NB4 (cell line): Measurements from ENCODE around the gene SYNM.

ENCODE experiments used
- DNase-seq: peaks from one replicate; pipeline ENCODE4 v3.0.0; 2010; ENCODE audit warnings: low read depth
- H3K4me3 ChIP-seq: one replicate; pipeline ENCODE4 v1.5.1; 2011; ENCODE audit warnings: mild to moderate bottlenecking, low read depth, low read length, moderate library complexity
- CTCF ChIP-seq: IDR thresholded peaks from one replicate; pipeline ENCODE4 v1.5.1; 2012; ENCODE audit warnings: low read depth, low read length
- MAX ChIP-seq: IDR thresholded peaks from 2 replicates; pipeline ENCODE4 v1.6.1; 2011; ENCODE audit warnings: low read depth, low read length
- MYC ChIP-seq: IDR thresholded peaks from 2 replicates; pipeline ENCODE4 v1.6.1; 2011; ENCODE audit warnings: low read depth, low read length
- POLR2A ChIP-seq: IDR thresholded peaks from 2 replicates; pipeline ENCODE4 v1.6.1; 2011; ENCODE audit warnings: mild to moderate bottlenecking; ENCODE audit not compliant: insufficient read length; ENCODE audit errors: extremely low read depth

Gene SYNM

GRCh38 chr15:99137877-99138276 is 33.0 kb downstream of the SYNM start:
- TF ChIP-seq POLR2A (no peak), CTCF (no peak), MYC (no peak)
- DNase-seq = no peak
- no peak overlapping the region for H3K4me3 ChIP-seq

GRCh38 chr15:99138491-99138982 is 33.7 kb downstream of the SYNM start:
- no peak for DNase-seq
- H3K4me3 ChIP-seq = no peak overlapping the region
- TF ChIP-seq MAX (no peak), MYC (no peak), POLR2A (no peak), CTCF (no peak)

GRCh38 chr15:99139276-99139675 is 34.4 kb downstream of the SYNM start:
- no peak overlapping the region for H3K4me3 ChIP-seq
- no peak for DNase-seq
- no peak for TF ChIP-seq MAX
- TF ChIP-seq CTCF = no peak
- no peak for TF ChIP-seq MYC
- no peak for TF ChIP-seq POLR2A

GRCh38 chr15:99140590-99140989 is 35.7 kb downstream of the SYNM start:
- no peak overlapping the region for H3K4me3 ChIP-seq
- TF ChIP-seq MAX (no peak), MYC (no peak), POLR2A (no peak), CTCF (no peak)
- DNase-seq = no peak

- DNase-seq = no peak
- H3K4me3 ChIP-seq = no peak overlapping the region
- no peak for TF ChIP-seq MYC
- no peak for TF ChIP-seq POLR2A
- no peak for TF ChIP-seq CTCF
- TF ChIP-seq MAX = no peak
These were observed 37.1 kb downstream of the SYNM start for GRCh38 chr15:99141943-99142342.

- H3K4me3 ChIP-seq = no peak overlapping the region
- DNase-seq = no peak
- TF ChIP-seq CTCF (no peak), MAX (no peak), MYC (no peak), POLR2A (no peak)
These were observed 37.7 kb downstream of the SYNM start for GRCh38 chr15:99142562-99142961.
